Mucosa of descending colon (tissue), 3 donors: ENCODE data around the gene COQ6. TPM values are rescaled to one million over a fixed set of nuclear protein-coding genes. Genes with fewer than 3 reads are reported as not detected.
"Not testable (repeated sequence)": the region's sequence is repeated elsewhere in the genome, so short reads cannot be mapped to it uniquely, and the experiment has no call there.

Experiments used
- ATAC-seq: fragments of 200-7000 bp; cut with Tn5 transposase; one replicate; pipeline ENCODE4 v1.9.1; 2020; ENCODE audit warnings: mild to moderate bottlenecking, moderate library complexity
- DNase-seq, 3 donors: peaks; one replicate each; pipeline ENCODE4 v3.0.0-alpha.2; 2020
- H3K36me3 ChIP-seq: fragments of 200-600 bp; one replicate; pipeline ENCODE4 v1.8.0; 2021; ENCODE audit warnings: low read depth, mild to moderate bottlenecking
- H3K4me1 ChIP-seq: fragments of 200-600 bp; one replicate; pipeline ENCODE4 v1.8.0; 2021; ENCODE audit warnings: low read depth, mild to moderate bottlenecking
- H3K4me3 ChIP-seq: fragments of 200-600 bp; one replicate; pipeline ENCODE4 v1.8.0; 2021; ENCODE audit warnings: mild to moderate bottlenecking
- H3K9me3 ChIP-seq: fragments of 200-600 bp; one replicate; pipeline ENCODE4 v1.8.0; 2021; ENCODE audit warnings: mild to moderate bottlenecking
- CTCF ChIP-seq: fragments of 200-600 bp; IDR thresholded peaks from one replicate; pipeline ENCODE4 v1.8.0; 2022; ENCODE audit warnings: antibody characterized with exemption, mild to moderate bottlenecking
- intact Hi-C, 2 donors: fragments of 100-400 bp; cut with DNase I in 1 of 2; cut with micrococcal nuclease in 1 of 2; formaldehyde crosslinking; loops; one replicate each; pipeline versions ENCODE4 v1.11.0 to v1.11.1; 2022; cut with DNase I, micrococcal nuclease
- long read RNA-seq, 2 donors: library from polyadenylated mRNA; unstranded; transcript quantifications; one replicate each; pipeline ENCODE4 v2.0.0, GENCODE V29; 2019 to 2021
- total RNA-seq, 3 donors: library from RNA; stranded (reverse); fragmentation: NEBNext Ultra II Directional in 2 of 3; extraction: Animal tissue kit (Norgen Biotek cat#: 25700) in 2 of 3; gene quantifications; one replicate each; pipeline versions ENCODE4 v1.2.1 to v1.2.4, GENCODE V29; 2021 to 2023
- donor health status: DM: no; HTN: no; CAD: no; lungs with moderate emphysema.
- donor health status: DM: no; HTN: no; CAD: no.
- donor health status: DM: no; HTN: yes; CAD: no.

The COQ6 gene
- total RNA-seq = 10 to 100 TPM; 18.9 to 20.6 (median 20.5) TPM
- long read RNA-seq, donor 1, transcript COQ6-201 (12 exons, 2,118 nt) = major isoform, 20 of 36 reads
- long read RNA-seq, donor 1, partial matches to known transcripts = 4 of 36 reads
- long read RNA-seq, donor 1, other reads (novel, unspliced or antisense) = 9 of 36 reads
- long read RNA-seq, donor 2, transcript COQ6-201 (12 exons, 2,118 nt) = major isoform, 21 of 24 reads
- long read RNA-seq, donor 2, partial matches to known transcripts = 0 of 24 reads
- long read RNA-seq, donor 2, other reads (novel, unspliced or antisense) = 2 of 24 reads

GRCh38 chr14:73949752-73950734, at the start of gene COQ6, which contains the start of gene FAM161B:
COQ6 (plus strand) TSS chr14:73950302; CDS start chr14:73950333, 31 bp downstream.
FAM161B (minus strand) TSS chr14:73950094; CDS start chr14:73950026, 68 bp downstream.
- peak; percentile 94 to 95 (median 95) for DNase-seq
- TF ChIP-seq CTCF = no peak
- peak; percentile 92 for ATAC-seq
- intact Hi-C loops = no loop called here
- Histone ChIP-seq H3K9me3 (no peaks in the 10 kb centered on the region), H3K36me3 (no peaks in the 10 kb centered on the region), H3K4me3 (peak within 1 kb of the TSS; percentile 44), H3K4me1 (peaks cover 21% of the 10 kb centered on the region)

GRCh38 chr14:73903028-73903427, 47.1 kb upstream of the COQ6 start:
- DNase-seq = no peak
- Histone ChIP-seq H3K4me3 (no peak overlapping the region), H3K36me3 (no peaks in the 10 kb centered on the region), H3K4me1 (no peaks in the 10 kb centered on the region), H3K9me3 (no peaks in the 10 kb centered on the region)
- ATAC-seq = no peak
- intact Hi-C loops = no loop called here
- no peak for TF ChIP-seq CTCF

GRCh38 chr14:73909681-73910080, 40.4 kb upstream of the COQ6 start:
- no peak for TF ChIP-seq CTCF
- Histone ChIP-seq H3K36me3 (no peaks in the 10 kb centered on the region), H3K4me1 (no peaks in the 10 kb centered on the region), H3K4me3 (no peak overlapping the region), H3K9me3 (no peaks in the 10 kb centered on the region)
- DNase-seq (no peak), ATAC-seq (no peak)
- intact Hi-C loops = no loop called here

- no peak for DNase-seq
- intact Hi-C loops = no loop called here
- no peaks in the 10 kb centered on the region for H3K36me3 ChIP-seq
- no peak overlapping the region for H3K4me3 ChIP-seq
- no peaks in the 10 kb centered on the region for H3K9me3 ChIP-seq
- no peaks in the 10 kb centered on the region for H3K4me1 ChIP-seq
- TF ChIP-seq CTCF = no peak
- ATAC-seq = no peak
Observed at GRCh38 chr14:73913256-73913655, 36.8 kb upstream of the COQ6 start.

- Histone ChIP-seq H3K9me3 (no peaks in the 10 kb centered on the region), H3K36me3 (no peaks in the 10 kb centered on the region), H3K4me3 (no peak overlapping the region), H3K4me1 (no peaks in the 10 kb centered on the region)
- DNase-seq = no peak
- intact Hi-C loops = no loop called here
- no peak for ATAC-seq
- TF ChIP-seq CTCF = no peak
Observed at GRCh38 chr14:73916324-73916723, 33.8 kb upstream of the COQ6 start.

DNA sequence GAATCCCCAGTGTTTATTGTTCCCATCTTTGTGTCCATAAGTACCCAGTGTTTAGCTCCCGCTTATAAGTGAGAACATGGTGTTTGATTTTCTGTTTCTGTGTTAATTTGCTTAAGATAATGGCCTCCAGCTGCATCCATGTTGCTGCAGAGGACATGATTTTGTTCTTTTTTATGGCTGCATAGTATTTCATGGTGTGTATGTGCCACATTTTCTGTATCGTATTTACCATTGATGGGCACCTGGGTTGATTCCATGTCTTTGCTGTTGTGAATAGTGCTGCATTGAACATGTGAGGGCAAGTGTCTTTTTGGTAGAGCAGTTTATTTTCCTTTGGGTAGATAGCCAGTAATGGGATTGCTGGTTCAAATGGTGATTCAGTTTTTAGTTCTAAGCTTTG, 30.6 kb upstream of the COQ6 start:
- H3K36me3 ChIP-seq, ATAC-seq, intact Hi-C loops, H3K4me3 ChIP-seq, H3K4me1 ChIP-seq, DNase-seq, H3K9me3 ChIP-seq: not testable (repeated sequence)
